CD4-positive, alpha-beta T cell (primary cell): ENCODE measurements around the gene HEATR1. TPM values are rescaled to one million over a fixed set of nuclear protein-coding genes. Genes with fewer than 3 reads are reported as not detected.
A peak's percentile ranks its signal among the peaks of the same experiment; 100 is the strongest.

Experiments
- ATAC-seq: fragments of 200-7000 bp; cut with Tn5 transposase; one replicate; pipeline ENCODE4 v1.10.0; 2022; ENCODE audit warnings: mild to moderate bottlenecking; ENCODE audit not compliant: poor library complexity
- CTCF ChIA-PET: fragments of 350-600 bp; sonication (Branson Sonifier 250); formaldehyde crosslinking; loops from one replicate; lab custom pipeline; 2021; ENCODE audit warnings: antibody characterized with exemption, inconsistent platforms; lab: Charles Lee
- POLR2A ChIA-PET: fragments of 350-600 bp; sonication (Branson Sonifier 250); formaldehyde crosslinking; loops from one replicate; lab custom pipeline; 2021; ENCODE audit warnings: antibody characterized with exemption, inconsistent platforms; lab: Charles Lee
- DNase-seq, 14 experiments: peaks; one replicate each; pipeline ENCODE4 v3.0.0-alpha.2; 2013 to 2020; ENCODE audit warnings: mixed read lengths in 2 of 14
- H3K27ac ChIP-seq, 2 donors: one replicate each; pipeline versions ENCODE4 v1.5.1 to v1.7.0; 2013; ENCODE audit warnings: low read length in 2 of 2, low read depth in 1 of 2, mild to moderate bottlenecking in 1 of 2
- H3K27me3 ChIP-seq, 2 experiments: 1 replicate in 1 of 2; 2 replicates in 1 of 2; pipeline versions ENCODE4 v1.6.1 to v1.7.0; 2013; ENCODE audit warnings: low read length in 2 of 2, control low read depth in 1 of 2, mild to moderate bottlenecking in 1 of 2, moderate library complexity in 1 of 2; ENCODE audit not compliant: insufficient read depth in 2 of 2, control insufficient read depth in 1 of 2
- H3K36me3 ChIP-seq: one replicate; pipeline ENCODE4 v1.6.1; 2013; ENCODE audit warnings: low read length, control low read depth; ENCODE audit not compliant: insufficient read depth
- H3K4me1 ChIP-seq: one replicate; pipeline ENCODE4 v1.6.1; 2013; ENCODE audit warnings: low read length, control low read depth; ENCODE audit not compliant: insufficient read depth
- H3K4me3 ChIP-seq: one replicate; pipeline ENCODE4 v1.5.1; 2013; ENCODE audit warnings: mild to moderate bottlenecking, low read length, moderate library complexity
- H3K9me3 ChIP-seq, 2 experiments: 1 replicate in 1 of 2; 2 replicates in 1 of 2; pipeline versions ENCODE4 v1.6.1 to v1.7.0; 2013; ENCODE audit warnings: low read length in 2 of 2, mild to moderate bottlenecking in 2 of 2, control low read depth in 1 of 2, moderate library complexity in 1 of 2; ENCODE audit not compliant: control insufficient read depth in 1 of 2, insufficient read depth in 1 of 2
- H3K27ac Mint-ChIP-seq: one replicate; pipeline ENCODE4 v1.8.0; 2020; ENCODE audit warnings: mixed read lengths
- H3K27me3 Mint-ChIP-seq: one replicate; pipeline ENCODE4 v1.8.0; 2021; ENCODE audit warnings: mixed read lengths
- H3K36me3 Mint-ChIP-seq: one replicate; pipeline ENCODE4 v1.8.0; 2021; ENCODE audit warnings: low read depth, mixed read lengths
- H3K4me1 Mint-ChIP-seq: one replicate; pipeline ENCODE4 v1.8.0; 2021; ENCODE audit warnings: low read depth, mixed read lengths
- H3K4me3 Mint-ChIP-seq: one replicate; pipeline ENCODE4 v1.8.0; 2020; ENCODE audit warnings: mild to moderate bottlenecking, mixed read lengths
- H3K9me3 Mint-ChIP-seq: one replicate; pipeline ENCODE4 v1.8.0; 2020; ENCODE audit warnings: mixed read lengths
- intact Hi-C, 2 experiments: fragments of 100-400 bp; cut with DNase I in 1 of 2; cut with micrococcal nuclease in 1 of 2; formaldehyde crosslinking; loops; one replicate each; pipeline versions ENCODE4 v1.15.1 to v1.9.0; 2023 to 2025; cut with DNase I, micrococcal nuclease
- polyA plus RNA-seq, 2 donors: library from polyadenylated mRNA; unstranded; fragments of 120-200 nt; gene quantifications; one replicate each; pipeline ENCODE4 v1.2.1, GENCODE V29; 2013
- total RNA-seq, 174 experiments: library from RNA in 2 of 174; stranded (reverse) in 2 of 174; gene quantifications; one replicate each; pipeline ENCODE4 v1.2.3 and lab custom pipeline; 2021 to 2026
- TF ChIP-seq, protein P1 (sequence below): fragments of 200-600 bp; IDR thresholded peaks from one replicate; pipeline ENCODE4 v1.8.0; 2022; ENCODE audit warnings: antibody characterized with exemption, mild to moderate bottlenecking

Gene HEATR1, protein sequence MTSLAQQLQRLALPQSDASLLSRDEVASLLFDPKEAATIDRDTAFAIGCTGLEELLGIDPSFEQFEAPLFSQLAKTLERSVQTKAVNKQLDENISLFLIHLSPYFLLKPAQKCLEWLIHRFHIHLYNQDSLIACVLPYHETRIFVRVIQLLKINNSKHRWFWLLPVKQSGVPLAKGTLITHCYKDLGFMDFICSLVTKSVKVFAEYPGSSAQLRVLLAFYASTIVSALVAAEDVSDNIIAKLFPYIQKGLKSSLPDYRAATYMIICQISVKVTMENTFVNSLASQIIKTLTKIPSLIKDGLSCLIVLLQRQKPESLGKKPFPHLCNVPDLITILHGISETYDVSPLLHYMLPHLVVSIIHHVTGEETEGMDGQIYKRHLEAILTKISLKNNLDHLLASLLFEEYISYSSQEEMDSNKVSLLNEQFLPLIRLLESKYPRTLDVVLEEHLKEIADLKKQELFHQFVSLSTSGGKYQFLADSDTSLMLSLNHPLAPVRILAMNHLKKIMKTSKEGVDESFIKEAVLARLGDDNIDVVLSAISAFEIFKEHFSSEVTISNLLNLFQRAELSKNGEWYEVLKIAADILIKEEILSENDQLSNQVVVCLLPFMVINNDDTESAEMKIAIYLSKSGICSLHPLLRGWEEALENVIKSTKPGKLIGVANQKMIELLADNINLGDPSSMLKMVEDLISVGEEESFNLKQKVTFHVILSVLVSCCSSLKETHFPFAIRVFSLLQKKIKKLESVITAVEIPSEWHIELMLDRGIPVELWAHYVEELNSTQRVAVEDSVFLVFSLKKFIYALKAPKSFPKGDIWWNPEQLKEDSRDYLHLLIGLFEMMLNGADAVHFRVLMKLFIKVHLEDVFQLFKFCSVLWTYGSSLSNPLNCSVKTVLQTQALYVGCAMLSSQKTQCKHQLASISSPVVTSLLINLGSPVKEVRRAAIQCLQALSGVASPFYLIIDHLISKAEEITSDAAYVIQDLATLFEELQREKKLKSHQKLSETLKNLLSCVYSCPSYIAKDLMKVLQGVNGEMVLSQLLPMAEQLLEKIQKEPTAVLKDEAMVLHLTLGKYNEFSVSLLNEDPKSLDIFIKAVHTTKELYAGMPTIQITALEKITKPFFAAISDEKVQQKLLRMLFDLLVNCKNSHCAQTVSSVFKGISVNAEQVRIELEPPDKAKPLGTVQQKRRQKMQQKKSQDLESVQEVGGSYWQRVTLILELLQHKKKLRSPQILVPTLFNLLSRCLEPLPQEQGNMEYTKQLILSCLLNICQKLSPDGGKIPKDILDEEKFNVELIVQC (N-terminal part only)
- total RNA-seq (10 to 100 TPM; 34.9 to 37.5 TPM), total RNA-seq (lab: John Stamatoyannopoulos, UW) (82.8 to 666 (median 161) reads per million in 172 experiments)
- polyA plus RNA-seq (2013, experiment 1 of 2): 18.9 TPM
- 20.2 TPM for polyA plus RNA-seq (2013, experiment 2 of 2)

DNA sequence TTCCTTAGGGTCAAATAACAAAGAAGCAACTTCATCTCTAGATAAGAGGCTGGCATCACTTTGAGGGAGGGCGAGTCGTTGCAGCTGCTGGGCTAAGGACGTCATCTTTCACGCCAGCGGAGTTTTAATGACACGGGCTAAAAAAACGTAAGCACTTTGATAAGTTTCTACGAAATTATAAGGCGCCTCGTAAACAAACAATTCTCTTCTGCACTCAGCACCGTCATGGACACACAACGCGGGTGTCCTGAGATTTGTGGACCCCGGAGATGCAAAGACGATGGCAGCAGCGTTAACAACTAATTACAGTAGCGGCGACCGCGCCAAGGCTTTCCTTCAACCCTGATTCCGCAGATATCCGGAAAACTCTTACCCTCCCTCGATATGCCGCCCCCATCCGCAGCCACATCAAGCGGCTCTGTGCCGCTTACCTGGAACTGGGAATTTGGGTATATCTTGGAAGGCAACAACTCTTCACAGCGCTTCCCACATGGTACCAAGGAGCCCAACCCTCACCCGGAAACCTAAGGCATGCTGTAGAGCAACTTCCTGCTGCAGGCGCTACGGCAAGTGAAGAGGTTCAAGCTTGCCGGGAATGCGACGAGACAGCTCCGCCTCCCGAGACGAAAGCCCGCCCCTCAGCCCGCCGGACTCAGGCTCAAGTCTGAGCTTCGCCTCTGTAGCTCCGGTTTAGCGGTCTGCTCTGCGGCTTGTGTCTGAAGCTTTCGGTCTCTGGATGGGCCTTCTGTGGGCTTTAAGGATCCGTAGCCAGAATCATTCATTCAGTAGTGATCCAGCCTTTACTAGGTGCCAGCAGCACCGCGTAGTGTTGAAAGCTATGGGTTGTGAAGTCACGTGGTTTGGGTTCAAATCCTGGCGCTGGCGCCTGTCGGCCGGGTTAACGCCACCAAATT is at the start of gene HEATR1:
TSS of gene HEATR1 (minus strand) at position 526 of the 914 bp plus-strand sequence. CDS start at position 105, 421 bp downstream.
- POLR2A ChIA-PET: interaction anchor here (1.0 to 1.9 kb wide), 6 partner anchors 11 to 1100 kb away, joined by 3 to 16 read pairs (median 4); partner anchors contain the start of genes B3GALNT2, LGALS8 and MTR
- peaks cover 55% of the 10 kb centered on the region for H3K36me3 Mint-ChIP-seq
- peak within 1 kb of the TSS; percentile 98 for H3K4me3 Mint-ChIP-seq
- ATAC-seq: peak; percentile 81
- intact Hi-C loops: loop anchor here (5.0 to 10.0 kb wide), 3 partner anchors 79 to 322 kb away; partner anchors contain the start of genes LGALS8 (in 2 of the 2) and ERO1B (in 1 of the 2)
- H3K9me3 ChIP-seq: no peaks in the 10 kb centered on the region
- no peaks in the 10 kb centered on the region for H3K9me3 Mint-ChIP-seq
- peak within 1 kb of the TSS in 1 of 2 donors; percentile 65 for H3K27ac ChIP-seq
- CTCF ChIA-PET: no interaction called here
- H3K4me1 ChIP-seq: peaks cover 14% of the 10 kb centered on the region
- DNase-seq: peak; percentile 67 to 92 (median 80)
- peak within 1 kb of the TSS; percentile 82 for H3K4me3 ChIP-seq
- H3K4me1 Mint-ChIP-seq: peaks cover 44% of the 10 kb centered on the region
- H3K36me3 ChIP-seq: peaks cover 20% of the 10 kb centered on the region
- H3K27ac Mint-ChIP-seq: peak within 1 kb of the TSS; percentile 96
- H3K27me3 ChIP-seq: peaks cover 13 to 14% of the 10 kb centered on the region in 2 experiments
- peaks cover 18% of the 10 kb centered on the region for H3K27me3 Mint-ChIP-seq
- TF ChIP-seq, protein P1, sequence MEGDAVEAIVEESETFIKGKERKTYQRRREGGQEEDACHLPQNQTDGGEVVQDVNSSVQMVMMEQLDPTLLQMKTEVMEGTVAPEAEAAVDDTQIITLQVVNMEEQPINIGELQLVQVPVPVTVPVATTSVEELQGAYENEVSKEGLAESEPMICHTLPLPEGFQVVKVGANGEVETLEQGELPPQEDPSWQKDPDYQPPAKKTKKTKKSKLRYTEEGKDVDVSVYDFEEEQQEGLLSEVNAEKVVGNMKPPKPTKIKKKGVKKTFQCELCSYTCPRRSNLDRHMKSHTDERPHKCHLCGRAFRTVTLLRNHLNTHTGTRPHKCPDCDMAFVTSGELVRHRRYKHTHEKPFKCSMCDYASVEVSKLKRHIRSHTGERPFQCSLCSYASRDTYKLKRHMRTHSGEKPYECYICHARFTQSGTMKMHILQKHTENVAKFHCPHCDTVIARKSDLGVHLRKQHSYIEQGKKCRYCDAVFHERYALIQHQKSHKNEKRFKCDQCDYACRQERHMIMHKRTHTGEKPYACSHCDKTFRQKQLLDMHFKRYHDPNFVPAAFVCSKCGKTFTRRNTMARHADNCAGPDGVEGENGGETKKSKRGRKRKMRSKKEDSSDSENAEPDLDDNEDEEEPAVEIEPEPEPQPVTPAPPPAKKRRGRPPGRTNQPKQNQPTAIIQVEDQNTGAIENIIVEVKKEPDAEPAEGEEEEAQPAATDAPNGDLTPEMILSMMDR: no peak

DNA sequence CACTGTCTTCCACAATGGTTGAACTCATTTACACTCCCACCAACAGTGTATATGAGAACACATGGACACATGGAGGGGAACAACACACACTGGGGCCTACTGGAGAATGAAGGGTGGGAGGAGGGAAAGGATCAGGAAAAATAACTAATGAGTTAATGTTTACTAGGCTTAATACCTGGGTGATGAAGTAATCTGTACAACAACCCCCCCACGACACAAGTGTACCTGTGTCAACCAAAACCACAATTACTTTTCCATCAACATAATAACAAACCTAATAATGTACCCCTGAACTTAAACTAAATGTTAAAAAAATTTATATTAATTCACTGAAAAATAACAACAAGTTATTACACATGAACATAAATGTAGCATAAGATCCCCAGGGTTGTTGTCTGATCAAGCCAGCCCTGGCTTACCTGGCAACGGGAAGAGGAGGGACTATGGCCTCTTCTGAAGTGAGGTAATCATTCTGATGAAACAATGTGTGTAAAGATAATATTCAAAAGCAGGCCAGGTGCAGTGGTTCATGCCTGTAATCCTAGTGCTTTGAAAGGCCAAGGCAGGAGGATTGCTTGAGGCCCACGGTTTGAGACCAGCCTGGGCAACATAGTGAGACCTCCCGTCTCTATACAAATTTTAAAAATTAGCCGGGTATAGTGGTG is 40.8 kb upstream of the HEATR1 start:
- Mint-ChIP-seq H3K9me3 (no peaks in the 10 kb centered on the region), H3K4me1 (no peaks in the 10 kb centered on the region), H3K4me3 (no peak overlapping the region), H3K27me3 (peaks cover 4% of the 10 kb centered on the region), H3K36me3 (no peaks in the 10 kb centered on the region), H3K27ac (no peak overlapping the region)
- Histone ChIP-seq H3K36me3 (no peaks in the 10 kb centered on the region), H3K27me3 (no peaks in the 10 kb centered on the region), H3K27ac (no peak overlapping the region), H3K4me1 (no peaks in the 10 kb centered on the region), H3K4me3 (no peak overlapping the region), H3K9me3 (no peaks in the 10 kb centered on the region)
- ChIA-PET POLR2A (no interaction called here), CTCF (no interaction called here)
- TF ChIP-seq, protein P1: no peak
- DNase-seq (no peak), ATAC-seq (no peak)
- intact Hi-C loops: no loop called here
